ENCODE measurements around the gene FAM163A.

Gene FAM163A

GRCh38 chr1:179754041-179754624 is 11.0 kb downstream of the FAM163A start:
- DNase-seq, result no peak

GRCh38 chr1:179757933-179758332 is 14.8 kb downstream of the FAM163A start:
- no peak for DNase-seq

- no peak for DNase-seq
Measured at GRCh38 chr1:179760521-179760920, 17.4 kb downstream of the FAM163A start.

- DNase-seq, result no peak
Measured at GRCh38 chr1:179761296-179761695, 18.2 kb downstream of the FAM163A start.

- DNase-seq, result no peak
Measured at GRCh38 chr1:179761846-179762640, 19.0 kb downstream of the FAM163A start.

GRCh38 chr1:179767177-179767581 is 24.1 kb downstream of the FAM163A start:
- DNase-seq, result no peak

- DNase-seq, result no peak
Measured at GRCh38 chr1:179767996-179768395, 24.9 kb downstream of the FAM163A start.

- no peak for DNase-seq
Measured at GRCh38 chr1:179770887-179771502, 27.9 kb downstream of the FAM163A start.

GRCh38 chr1:179773264-179773663 is 30.2 kb downstream of the FAM163A start:
- no peak for DNase-seq

GRCh38 chr1:179774000-179774399 is 30.9 kb downstream of the FAM163A start:
- no peak for DNase-seq

- DNase-seq, result no peak
Measured at GRCh38 chr1:179774566-179774965, 31.5 kb downstream of the FAM163A start.

GRCh38 chr1:179775009-179775408 is 31.9 kb downstream of the FAM163A start:
- DNase-seq, result no peak

GRCh38 chr1:179776831-179777230 is 33.7 kb downstream of the FAM163A start:
- DNase-seq, result no peak

- no peak for DNase-seq
Measured at GRCh38 chr1:179777731-179778130, 34.6 kb downstream of the FAM163A start.

GRCh38 chr1:179779645-179780272 is 36.7 kb downstream of the FAM163A start:
- DNase-seq, result no peak

GRCh38 chr1:179781962-179782361 is 38.9 kb downstream of the FAM163A start:
- DNase-seq, result no peak

GRCh38 chr1:179785031-179785431 is 41.9 kb downstream of the FAM163A start:
- no peak for DNase-seq

- no peak for DNase-seq
Measured at GRCh38 chr1:179785728-179786127, 42.6 kb downstream of the FAM163A start.

- no peak for DNase-seq
Measured at GRCh38 chr1:179786815-179787685, 44.0 kb downstream of the FAM163A start.

GRCh38 chr1:179788259-179788658 is 45.2 kb downstream of the FAM163A start:
- DNase-seq, result no peak

- no peak for DNase-seq
Measured at GRCh38 chr1:179793281-179793680, 50.2 kb downstream of the FAM163A start.

GRCh38 chr1:179794146-179794545 is 51.1 kb downstream of the FAM163A start:
- DNase-seq, result no peak

GRCh38 chr1:179794669-179795068 is 51.6 kb downstream of the FAM163A start:
- DNase-seq, result no peak

Data from GF-D8 (cell line).